GM18907 (cell line): ENCODE data around the gene APBB2.

Source experiments
- ATAC-seq: cut with Tn5 transposase; IDR thresholded peaks from one replicate; pipeline ENCODE4 v1.9.1; 2021; ENCODE audit warnings: mild to moderate bottlenecking, moderate library complexity; ENCODE audit not compliant: unreplicated experiment

APBB2 gene

GRCh38 chr4:41110050-41110449 is 104.3 kb downstream of the APBB2 start:
- ATAC-seq: no peak

DNA sequence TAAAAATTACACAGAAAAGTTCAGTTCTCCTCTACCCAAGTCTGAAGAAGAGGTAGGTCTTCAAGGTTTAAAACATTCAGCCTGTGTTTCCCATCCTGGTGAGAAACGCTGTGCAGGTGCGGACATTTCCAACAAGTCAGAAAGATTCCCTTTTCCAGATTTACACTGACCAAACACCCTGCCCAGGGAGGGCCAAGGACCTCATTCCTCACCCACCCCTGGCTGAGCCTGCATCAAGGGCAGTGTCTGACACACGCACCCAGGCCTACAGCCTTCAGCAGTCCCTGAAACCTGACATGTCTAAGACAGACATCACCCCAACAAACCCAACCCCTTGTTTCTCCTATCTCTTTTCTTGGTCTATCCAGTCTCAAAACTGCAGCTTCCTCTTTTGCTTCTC is 105.9 kb downstream of the APBB2 start:
- no peak for ATAC-seq

DNA sequence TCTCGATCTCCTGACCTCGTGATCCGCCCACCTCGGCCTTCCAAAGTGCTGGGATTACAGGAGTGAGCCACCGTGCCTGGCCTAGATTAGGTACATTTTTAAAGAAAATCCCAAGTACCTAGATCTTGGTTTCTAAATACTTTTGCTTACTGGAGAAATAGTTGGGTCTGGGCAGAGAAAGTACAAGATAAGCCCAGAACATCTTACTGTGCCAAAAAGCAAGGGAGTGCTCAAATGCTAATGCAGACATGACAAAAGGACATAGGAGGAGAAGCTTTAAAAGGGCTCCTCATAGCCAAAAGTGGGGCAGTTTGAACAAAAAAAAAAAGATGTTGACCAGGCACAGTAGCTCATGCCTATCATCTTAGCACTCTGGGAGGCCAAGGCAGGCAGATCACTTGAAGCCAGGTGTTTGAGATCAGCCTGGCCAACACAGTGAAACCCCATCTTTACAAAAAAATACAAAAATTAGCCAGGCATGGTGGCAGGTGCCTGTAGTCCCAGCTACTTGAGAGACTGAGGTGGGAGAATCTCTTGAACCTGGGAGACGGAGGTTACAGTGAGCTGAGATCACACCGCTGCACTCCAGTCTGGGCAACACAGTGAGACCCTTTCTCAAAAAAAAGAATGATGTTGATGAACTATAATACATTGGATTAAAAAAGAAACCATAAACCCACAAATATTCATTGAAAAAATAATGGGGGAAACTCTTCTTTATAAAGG is 107.5 kb downstream of the APBB2 start:
- ATAC-seq: no peak

- no peak for ATAC-seq
These were observed 108.3 kb downstream of the APBB2 start for GRCh38 chr4:41106081-41106480.

- ATAC-seq: no peak
These were observed 110.2 kb downstream of the APBB2 start for GRCh38 chr4:41104155-41104554.

GRCh38 chr4:41103657-41104056 is 110.7 kb downstream of the APBB2 start:
- no peak for ATAC-seq

DNA sequence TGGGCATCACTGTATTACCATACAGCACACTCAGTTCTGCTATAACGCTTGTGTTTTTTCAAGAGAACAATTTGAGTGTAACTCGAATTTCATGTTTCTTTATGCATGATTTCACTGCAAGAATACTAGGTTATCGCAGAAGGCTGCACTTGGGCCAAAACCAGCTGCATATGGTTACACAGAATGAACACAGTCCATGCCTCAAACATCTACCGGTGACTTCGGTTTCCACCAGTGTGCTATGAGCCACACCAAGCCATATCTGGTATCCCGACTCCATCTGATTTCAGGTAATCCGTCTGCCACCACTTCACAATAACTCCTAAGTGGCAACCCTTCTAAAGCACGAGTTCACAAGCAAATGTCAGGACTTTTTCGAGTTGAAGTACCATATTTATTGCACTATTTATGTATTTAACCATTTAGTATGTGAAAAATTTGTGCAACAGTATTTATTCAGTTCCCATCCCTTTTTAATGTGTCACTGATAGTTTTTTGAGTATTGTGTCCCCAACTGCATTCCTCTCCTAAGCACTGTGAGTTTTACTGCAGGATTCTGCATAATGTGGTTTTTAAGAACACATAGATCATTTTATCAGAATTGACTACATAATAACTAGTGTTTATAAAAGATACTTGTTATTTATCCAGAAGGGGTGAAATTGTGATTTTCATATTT is 111.8 kb downstream of the APBB2 start:
- ATAC-seq: no peak

DNA sequence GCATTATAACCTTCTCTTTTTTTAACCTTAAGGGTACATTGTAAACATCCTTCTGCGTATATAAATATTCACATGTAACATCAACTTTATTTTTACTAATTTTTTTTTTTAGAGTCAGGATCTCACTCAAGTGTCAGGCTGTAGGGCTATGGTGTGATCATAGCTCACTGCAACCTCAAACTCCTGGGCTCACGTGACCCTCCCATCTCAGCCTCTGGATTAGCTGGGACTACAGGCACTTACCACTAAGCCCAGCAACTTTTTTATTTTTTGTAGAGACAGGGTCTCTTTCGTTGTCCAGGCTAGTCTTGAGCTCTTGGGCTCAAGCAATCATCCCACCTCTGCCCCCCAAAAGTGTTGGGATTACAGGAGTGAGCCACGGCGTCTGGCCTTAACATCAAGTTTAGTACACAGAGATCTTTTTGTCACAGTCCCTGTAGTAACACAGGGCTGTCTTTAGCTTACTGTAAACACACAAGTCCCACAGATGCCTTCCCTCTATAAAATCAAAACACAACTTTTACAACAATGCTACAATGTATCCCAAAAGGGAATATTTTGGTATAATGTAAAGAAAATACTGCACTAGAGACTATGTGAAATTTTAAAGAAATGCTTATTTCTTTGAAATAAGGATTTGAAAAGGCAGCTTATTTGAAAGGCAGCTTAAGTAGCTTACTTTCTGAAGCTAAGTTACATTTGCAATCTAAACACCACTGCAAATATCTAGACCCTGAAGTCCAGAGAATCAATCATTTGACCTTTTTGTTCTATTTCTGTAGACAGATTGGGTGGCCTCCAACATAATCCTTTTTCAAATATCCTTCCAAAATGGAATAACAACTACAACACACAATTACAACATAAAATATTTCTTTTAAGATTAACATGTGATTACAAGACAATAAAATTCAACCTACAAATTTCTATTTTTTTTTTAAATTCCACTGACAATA is 116.0 kb downstream of the APBB2 start:
- no peak for ATAC-seq

GRCh38 chr4:41095973-41096372 is 118.4 kb downstream of the APBB2 start:
- ATAC-seq: no peak

DNA sequence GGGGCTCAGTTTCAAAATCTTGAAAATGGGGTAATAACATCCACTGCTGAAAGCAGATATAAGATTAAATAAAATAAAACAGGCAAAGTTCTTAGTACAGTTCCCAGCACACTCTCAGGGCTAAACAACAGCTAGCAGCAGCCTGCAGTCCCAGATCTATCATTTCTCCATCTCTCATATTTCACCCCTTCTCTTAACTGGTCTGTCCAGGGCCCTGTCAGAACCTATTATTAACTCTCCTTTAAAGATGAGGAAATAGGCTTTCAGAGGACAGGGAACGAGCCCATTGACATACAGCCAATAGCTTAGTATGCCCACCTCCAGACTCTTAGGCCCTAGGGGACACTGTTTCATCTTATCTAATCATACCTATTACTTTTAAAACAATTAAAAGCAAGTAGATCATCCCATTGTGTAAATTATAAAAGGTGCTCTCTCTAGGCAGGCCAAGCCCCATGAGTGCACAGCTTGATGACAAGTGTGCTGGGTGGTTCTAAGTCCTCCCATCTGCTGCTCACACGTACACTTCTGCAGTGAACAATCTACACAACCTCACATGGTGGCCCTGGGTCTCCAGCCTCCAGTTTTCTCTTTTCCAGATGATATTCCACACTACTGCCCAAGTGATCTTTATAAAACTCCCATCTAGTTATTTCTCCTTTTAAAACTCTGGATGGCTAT is 119.0 kb downstream of the APBB2 start:
- no peak for ATAC-seq

GRCh38 chr4:41092128-41092527 is 122.2 kb downstream of the APBB2 start:
- no peak for ATAC-seq

DNA sequence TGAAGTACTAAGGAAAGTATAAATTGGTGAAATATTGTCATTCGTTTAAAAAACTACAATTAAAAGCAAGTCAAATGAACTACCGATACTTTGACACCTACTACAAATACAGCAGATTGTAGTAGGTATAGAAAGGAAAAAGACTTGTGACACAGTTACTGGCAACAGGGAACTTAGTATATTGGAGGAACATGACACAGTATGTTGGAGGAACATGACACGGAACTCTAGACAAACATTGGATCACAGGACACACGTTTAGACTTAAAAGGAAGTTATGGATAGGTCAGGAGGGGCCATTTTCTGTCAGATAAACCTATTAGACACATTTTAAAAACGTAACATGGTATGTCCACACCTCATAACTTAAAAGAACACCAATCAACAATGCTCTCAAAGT is 132.5 kb downstream of the APBB2 start:
- ATAC-seq: no peak

GRCh38 chr4:41080976-41081375 is 133.4 kb downstream of the APBB2 start:
- ATAC-seq: no peak

DNA sequence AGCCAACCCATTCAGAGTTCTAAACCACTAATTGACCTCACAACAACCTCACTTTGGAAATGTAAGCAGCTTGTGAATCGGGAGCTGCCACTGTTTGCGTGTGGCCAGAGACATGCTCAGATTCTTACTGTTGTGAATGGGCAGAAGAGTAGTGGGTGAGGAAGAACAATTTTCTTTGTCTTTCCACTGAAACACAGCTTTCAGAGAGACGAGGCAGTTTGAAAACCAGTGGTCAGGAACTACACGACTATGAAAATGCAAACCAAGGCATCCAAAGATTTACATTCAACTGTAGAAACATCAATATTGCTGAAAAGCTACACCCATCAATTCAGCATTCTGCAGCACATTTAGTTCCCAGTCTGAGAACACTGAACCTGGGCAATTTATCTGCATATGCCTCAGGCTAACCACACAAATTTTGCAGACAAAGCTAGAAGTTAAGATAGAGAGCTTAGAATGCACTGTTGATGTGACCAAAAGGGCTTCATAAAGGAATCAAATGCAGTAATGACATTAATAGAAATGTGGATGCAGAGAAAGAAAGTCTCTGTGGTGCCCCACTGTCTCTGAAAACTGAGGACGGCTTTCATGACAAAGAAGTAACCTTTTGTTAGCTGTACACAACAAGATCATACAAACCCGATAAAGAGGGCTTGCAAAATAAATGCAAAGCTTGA is 134.3 kb downstream of the APBB2 start:
- ATAC-seq: no peak

DNA sequence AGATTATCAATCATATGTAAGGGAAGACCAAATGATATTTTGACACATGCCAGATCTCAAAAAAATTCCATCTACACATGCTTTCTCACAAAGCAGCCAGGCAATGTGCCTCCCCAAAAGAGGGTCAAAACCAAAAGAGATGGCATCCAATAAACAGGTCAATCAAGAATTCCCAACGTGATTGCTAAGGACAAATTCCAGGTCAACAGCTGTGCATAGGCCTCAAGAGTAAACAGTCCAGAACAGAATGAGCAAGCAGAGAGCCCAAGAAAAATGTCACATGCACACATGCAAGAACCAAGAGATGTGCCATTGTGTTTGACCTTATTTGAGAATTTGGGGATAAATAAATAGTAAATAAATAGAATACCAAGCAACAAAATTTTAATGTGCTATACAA is 136.7 kb downstream of the APBB2 start:
- no peak for ATAC-seq

GRCh38 chr4:41076481-41076880 is 137.9 kb downstream of the APBB2 start:
- ATAC-seq: no peak

- ATAC-seq: no peak
These were observed 140.1 kb downstream of the APBB2 start for GRCh38 chr4:41074215-41074614.

GRCh38 chr4:41072021-41072777 is 142.1 kb downstream of the APBB2 start:
- ATAC-seq: no peak

- no peak for ATAC-seq
These were observed 143.6 kb downstream of the APBB2 start for GRCh38 chr4:41070516-41071281.
